IMR-90 (cell line): ENCODE results near the gene SFSWAP.
"Not testable (repeated sequence)": the region's sequence is repeated elsewhere in the genome, so short reads cannot be mapped to it uniquely, and the experiment has no call there.

ENCODE experiments used
- BHLHE40 ChIP-seq: fragments of 150-350 bp; IDR thresholded peaks from 2 replicates; pipeline ENCODE4 v1.6.1; 2016; ENCODE audit warnings: mild to moderate bottlenecking, low read depth, low read length
- CEBPB ChIP-seq: IDR thresholded peaks from 2 replicates; pipeline ENCODE4 v1.6.1; 2012; ENCODE audit warnings: low read depth, low read length, improper control_type of control experiment
- CHD1 ChIP-seq: IDR thresholded peaks from 2 replicates; pipeline ENCODE4 v1.6.1; 2012; ENCODE audit warnings: low read depth, low read length, improper control_type of control experiment
- CTCF ChIP-seq: conservative IDR thresholded peaks from 2 replicates; pipeline ENCODE4 v1.5.1; 2012; ENCODE audit warnings: mild to moderate bottlenecking, low read depth, low read length, improper control_type of control experiment
- MAFK ChIP-seq: IDR thresholded peaks from 2 replicates; pipeline ENCODE4 v1.6.1; 2012; ENCODE audit warnings: low read depth, low read length, improper control_type of control experiment
- MAZ ChIP-seq: IDR thresholded peaks from 2 replicates; pipeline ENCODE4 v1.6.1; 2012; ENCODE audit warnings: low read depth, mild to moderate bottlenecking, low read length, improper control_type of control experiment, moderate library complexity, borderline replicate concordance
- POLR2A ChIP-seq: IDR thresholded peaks from 2 replicates; pipeline ENCODE4 v1.6.1; 2012; ENCODE audit warnings: mild to moderate bottlenecking, low read depth, low read length
- RAD21 ChIP-seq: IDR thresholded peaks from 2 replicates; pipeline ENCODE4 v1.6.1; 2012; ENCODE audit warnings: low read length, improper control_type of control experiment
- RCOR1 ChIP-seq: IDR thresholded peaks from 2 replicates; pipeline ENCODE4 v1.6.1; 2012; ENCODE audit warnings: mild to moderate bottlenecking, low read length, improper control_type of control experiment; ENCODE audit not compliant: insufficient replicate concordance
- SMC3 ChIP-seq: fragments of 150-350 bp; IDR thresholded peaks from 2 replicates; pipeline ENCODE4 v1.6.1; 2016; ENCODE audit warnings: low read depth, mild to moderate bottlenecking, antibody characterized with exemption, low read length, moderate library complexity
- USF2 ChIP-seq: fragments of 150-350 bp; IDR thresholded peaks from 2 replicates; pipeline ENCODE4 v1.6.1; 2017; ENCODE audit warnings: mild to moderate bottlenecking, antibody characterized with exemption, low read length, low read depth

GRCh38 chr12:131742761-131743160, 31.9 kb downstream of the SFSWAP start:
- TF ChIP-seq CTCF, SMC3, RCOR1, POLR2A, BHLHE40, RAD21, MAFK, MAZ, USF2, CHD1, CEBPB: not testable (repeated sequence)
